ENCODE data around the gene PLEKHH1. TPM values are rescaled to one million over a fixed set of nuclear protein-coding genes. Genes with fewer than 3 reads are reported as not detected.

The PLEKHH1 gene
- total RNA-seq, 4 donors from 2014 or later = 2.4 to 10.2 (median 4.6) TPM

- DNase-seq (ENCODE audit: low spot score in 2 of 2) = no peak
- whole genome bisulfite sequencing, 2 donors = 61 to 62% methylated on average over 7 of the region's 7 CpGs
- Histone ChIP-seq H3K9me3 (no peaks in the 10 kb centered on the region), H3K27me3 (peaks cover 0 to 10% of the 10 kb centered on the region in 2 donors), H3K4me1 (peaks cover 0 to 20% (median 8%) of the 10 kb centered on the region in 4 donors), H3K27ac (no peak overlapping the region), H3K4me3 (no peak overlapping the region), H3K36me3 (no peaks in the 10 kb centered on the region)
- no peak for TF ChIP-seq POLR2A (IDR thresholded peaks at IDR 0.05)
- TF ChIP-seq EP300 (IDR thresholded peaks at IDR 0.05) = no peak
- TF ChIP-seq CTCF (IDR thresholded peaks at IDR 0.05) = no peak
Measured at GRCh38 chr14:67523764-67524633, 9.1 kb upstream of the PLEKHH1 start.

GRCh38 chr14:67524634-67524963 lies 8.5 kb upstream of the PLEKHH1 start:
- 60 to 68% methylated on average over 3 of the region's 3 CpGs for WGBS, 2 donors
- peaks cover 0 to 10% of the 10 kb centered on the region in 2 donors for H3K27me3 ChIP-seq

GRCh38 chr14:67525389-67525788 lies 7.7 kb upstream of the PLEKHH1 start:
- H3K9me3 ChIP-seq = no peaks in the 10 kb centered on the region
- H3K4me3 ChIP-seq = no peak overlapping the region
- DNase-seq (ENCODE audit: low spot score in 2 of 2) = no peak
- peaks cover 0 to 20% (median 8%) of the 10 kb centered on the region in 4 donors for H3K4me1 ChIP-seq
- no peak for TF ChIP-seq CTCF (IDR thresholded peaks at IDR 0.05)
- no peak for TF ChIP-seq POLR2A (IDR thresholded peaks at IDR 0.05)
- no peak for TF ChIP-seq EP300 (IDR thresholded peaks at IDR 0.05)
- H3K36me3 ChIP-seq = no peaks in the 10 kb centered on the region
- WGBS, 2 donors = 75 to 91% methylated on average over 4 of the region's 4 CpGs
- no peak overlapping the region for H3K27ac ChIP-seq
- H3K27me3 ChIP-seq = peaks cover 0 to 10% of the 10 kb centered on the region in 2 donors

More at GRCh38 chr14:67524634-67524963, 8.5 kb upstream of the PLEKHH1 start:
- no peak for DNase-seq (ENCODE audit: low spot score in 2 of 2)
- Histone ChIP-seq H3K4me1 (peaks cover 0 to 20% (median 8%) of the 10 kb centered on the region in 4 donors), H3K4me3 (no peak overlapping the region), H3K9me3 (no peaks in the 10 kb centered on the region), H3K27ac (no peak overlapping the region), H3K36me3 (no peaks in the 10 kb centered on the region)
- TF ChIP-seq EP300 (IDR thresholded peaks at IDR 0.05) (no peak), CTCF (IDR thresholded peaks at IDR 0.05) (no peak), POLR2A (IDR thresholded peaks at IDR 0.05) (no peak)

GRCh38 chr14:67526181-67526580 lies 6.9 kb upstream of the PLEKHH1 start:
- peaks cover 0 to 20% (median 8%) of the 10 kb centered on the region in 4 donors for H3K4me1 ChIP-seq
- H3K36me3 ChIP-seq = no peaks in the 10 kb centered on the region
- 61 to 69% methylated on average over 6 of the region's 6 CpGs for WGBS, 2 donors
- no peaks in the 10 kb centered on the region for H3K9me3 ChIP-seq
- peaks cover 0 to 10% of the 10 kb centered on the region in 2 donors for H3K27me3 ChIP-seq
- no peak for TF ChIP-seq POLR2A (IDR thresholded peaks at IDR 0.05)
- TF ChIP-seq EP300 (IDR thresholded peaks at IDR 0.05) = no peak
- no peak for TF ChIP-seq CTCF (IDR thresholded peaks at IDR 0.05)
- no peak for DNase-seq (ENCODE audit: low spot score in 2 of 2)
- no peak overlapping the region for H3K27ac ChIP-seq
- no peak overlapping the region for H3K4me3 ChIP-seq

Data from tibial nerve (tissue), 4 donors.